Left lobe of liver (tissue), 2 donors: ENCODE measurements around the gene SLC12A2. TPM values are rescaled to one million over a fixed set of nuclear protein-coding genes. Genes with fewer than 3 reads are reported as not detected.
A peak's percentile ranks its signal among the peaks of the same experiment; 100 is the strongest.

ENCODE experiments used
- ATAC-seq: fragments of 200-7000 bp; cut with Tn5 transposase; one replicate; pipeline ENCODE4 v1.9.1; 2020; ENCODE audit warnings: mild to moderate bottlenecking, moderate library complexity
- DNase-seq: peaks from one replicate; pipeline ENCODE4 v3.0.0-alpha.2; 2020; ENCODE audit warnings: low spot score
- total RNA-seq: library from RNA; stranded (reverse); gene quantifications from one replicate; pipeline ENCODE4 v1.2.1, GENCODE V29; 2021
- donor health status: DM: no; HTN: no; CAD: no; lungs with moderate emphysema.
- donor health status: DM: no; HTN: yes; CAD: no.

The SLC12A2 gene
- total RNA-seq = 3.8 TPM

DNA sequence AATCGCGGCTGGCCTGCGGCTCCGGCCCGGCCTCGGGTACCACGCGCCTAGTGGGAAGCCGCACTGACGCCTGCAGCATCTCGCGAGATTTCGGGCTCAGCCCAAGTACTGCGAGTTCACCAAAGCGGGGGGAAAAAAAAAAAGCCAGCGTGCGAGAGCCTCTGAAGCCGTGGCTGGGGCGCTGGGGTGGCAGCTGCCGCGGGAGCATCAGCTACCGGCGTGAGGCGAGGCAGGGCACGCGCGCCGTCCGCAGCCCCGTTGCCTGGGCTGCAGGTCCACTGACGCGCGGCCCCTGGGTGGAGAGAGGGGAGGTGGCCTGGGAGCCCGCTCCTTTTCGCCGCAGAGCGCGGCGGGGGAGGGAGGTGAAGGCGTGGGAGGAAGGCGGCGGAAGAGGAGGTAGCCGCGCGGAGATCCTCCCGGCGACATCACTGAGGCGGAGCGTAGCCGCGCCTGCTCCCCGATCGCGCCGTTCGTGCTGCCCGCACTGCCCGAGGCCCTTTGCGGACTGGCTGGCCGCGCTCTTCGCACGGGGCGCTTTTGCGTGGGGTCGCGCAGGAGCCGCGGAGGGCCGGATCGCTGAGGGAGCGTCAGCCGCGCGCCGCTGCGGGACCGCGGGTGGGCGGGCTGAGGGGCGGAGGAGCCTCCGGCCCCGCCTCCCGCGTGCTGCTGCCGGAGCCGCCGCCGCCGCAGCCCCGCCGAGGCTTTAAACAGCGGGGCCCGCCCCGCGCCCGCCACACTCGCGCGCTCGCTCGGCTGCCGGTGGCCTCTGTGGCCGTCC lies at the start of gene SLC12A2:
Gene SLC12A2, plus strand, starts transcription at position 734 of the 778 bp plus-strand sequence. CDS start 189 bp downstream, outside the sequence.
- DNase-seq = peak; percentile 89
- ATAC-seq = peak; percentile 89

DNA sequence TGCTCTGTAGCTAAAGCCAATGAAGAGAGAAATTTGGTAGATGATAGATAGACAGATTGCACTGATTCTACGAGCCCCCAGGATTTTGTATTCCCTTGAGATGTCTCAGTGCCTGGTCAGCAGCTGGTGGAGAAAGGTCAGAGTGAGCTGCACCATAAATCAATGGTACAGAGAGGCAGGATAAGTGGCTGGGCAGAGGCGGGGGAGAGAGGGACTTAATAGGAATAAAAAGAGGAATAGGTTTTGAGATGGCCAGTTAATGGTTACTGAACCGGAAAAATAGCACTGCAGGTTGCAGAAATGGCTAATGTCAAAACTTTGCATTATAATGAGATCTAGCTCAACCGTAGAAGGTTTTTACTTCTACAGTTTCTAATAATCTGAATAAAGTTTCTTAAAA lies 47.9 kb upstream of the SLC12A2 start:
- DNase-seq (no peak), ATAC-seq (no peak)

DNA sequence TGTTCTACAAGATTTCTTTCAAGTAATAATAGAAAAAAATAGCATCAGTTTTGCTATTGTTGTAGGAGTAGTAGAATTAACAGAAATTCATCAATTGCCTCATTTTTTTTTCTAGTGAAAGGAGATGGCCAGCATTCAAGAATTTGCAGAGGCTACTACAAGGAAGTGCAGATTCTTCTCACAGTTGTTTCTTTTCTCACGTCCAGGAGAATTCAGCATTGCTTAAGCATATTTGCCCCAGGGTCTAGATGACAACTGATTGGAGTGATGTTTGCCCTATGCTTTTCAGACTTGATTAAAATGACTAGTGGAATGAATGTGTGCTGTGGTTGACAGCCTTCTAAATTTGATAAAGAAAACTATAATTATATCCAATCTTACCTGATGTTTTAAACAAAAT lies 46.6 kb upstream of the SLC12A2 start:
- DNase-seq = no peak

DNA sequence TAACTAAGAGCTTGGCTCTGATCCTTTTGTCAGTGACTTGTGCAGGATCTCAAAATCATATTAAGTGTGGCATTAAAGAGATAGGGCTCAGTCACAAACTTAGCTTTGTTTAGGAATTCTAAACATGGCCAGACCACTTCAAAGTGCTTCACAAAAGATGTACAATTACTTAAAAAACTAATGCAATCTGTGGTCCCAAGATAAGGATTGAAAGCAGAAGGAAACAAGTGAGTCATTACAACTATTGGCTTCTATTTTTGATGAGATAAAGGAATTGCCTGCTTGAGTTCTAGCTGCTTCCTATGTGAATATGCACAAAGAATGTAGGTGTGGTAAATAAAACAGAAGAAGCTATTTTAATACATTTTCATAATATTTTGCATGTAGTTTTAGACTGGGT lies 44.9 kb upstream of the SLC12A2 start:
- ATAC-seq = no peak
- no peak for DNase-seq

More for the DNA sequence above, 46.6 kb upstream of the SLC12A2 start:
- no peak for ATAC-seq

DNA sequence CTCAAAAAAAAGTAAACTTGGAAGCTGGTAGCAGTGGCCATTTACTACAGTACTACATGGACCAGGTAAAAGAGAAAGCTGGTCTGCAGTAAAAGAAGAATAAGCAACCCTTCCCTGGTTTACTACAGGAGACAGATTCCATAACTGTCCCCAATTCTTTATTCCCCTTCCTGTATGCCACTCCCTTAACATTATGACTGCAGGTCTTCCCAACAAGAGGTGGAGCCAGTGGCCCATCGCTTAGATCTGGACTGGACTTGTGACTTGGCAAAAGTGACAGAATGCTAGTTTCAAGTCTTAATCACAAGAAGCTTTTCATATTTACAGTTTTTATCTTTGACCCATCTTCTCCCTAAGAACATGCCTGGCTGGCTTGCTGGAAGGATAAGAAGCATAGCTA lies 42.6 kb upstream of the SLC12A2 start:
- ATAC-seq = no peak

DNA sequence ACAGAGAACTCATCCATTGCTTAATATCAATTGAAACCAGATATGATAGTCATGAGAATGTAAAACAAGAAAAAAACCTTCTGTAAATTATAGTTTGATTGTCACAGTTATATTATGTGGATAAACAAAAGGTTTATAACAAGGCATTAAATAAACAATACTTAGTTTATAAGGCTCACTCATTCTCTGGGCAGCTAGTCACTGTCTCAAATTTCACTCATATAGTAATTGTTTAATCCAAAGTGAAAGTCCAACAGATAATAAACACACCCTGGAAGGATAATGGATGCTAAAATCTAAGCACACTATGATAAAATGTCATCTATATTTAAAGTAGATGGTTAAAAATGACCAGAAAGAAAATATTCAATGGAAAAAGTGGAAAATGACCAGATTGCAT lies 30.8 kb upstream of the SLC12A2 start:
- DNase-seq (no peak), ATAC-seq (no peak)

More for the DNA sequence above, 42.6 kb upstream of the SLC12A2 start:
- DNase-seq = no peak

DNA sequence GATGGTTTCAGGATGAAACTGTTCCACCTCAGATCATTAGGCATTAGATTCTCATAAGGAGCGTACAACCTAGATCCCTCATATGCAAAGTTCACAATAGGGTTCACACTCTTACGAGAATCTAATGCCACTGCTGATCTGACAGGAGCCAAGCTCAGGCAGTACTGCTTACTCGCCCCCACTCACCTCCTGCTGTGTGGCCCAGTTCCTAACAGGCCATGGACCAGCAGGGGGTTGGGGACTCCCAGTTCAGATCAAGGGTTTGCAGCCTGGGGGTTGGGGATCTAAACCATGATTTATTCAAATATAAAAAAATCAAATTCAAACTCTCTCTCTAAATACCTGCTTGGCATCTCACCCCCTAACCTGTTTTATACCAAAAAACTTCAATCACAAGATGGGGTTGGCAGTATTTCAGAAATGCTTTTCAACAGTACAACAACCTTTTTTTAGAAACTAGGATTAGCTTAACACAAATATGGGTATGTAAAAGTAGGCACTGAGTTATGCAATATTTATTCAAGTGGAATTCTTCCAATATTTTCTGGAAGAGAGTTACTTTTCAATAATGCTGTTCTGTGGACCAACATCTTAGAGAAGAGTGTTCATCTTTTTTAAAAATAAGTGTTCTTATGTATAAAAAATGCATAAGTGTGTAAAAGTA lies 30.1 kb upstream of the SLC12A2 start:
- peak; percentile 49 for DNase-seq
- peak; percentile 83 for ATAC-seq

DNA sequence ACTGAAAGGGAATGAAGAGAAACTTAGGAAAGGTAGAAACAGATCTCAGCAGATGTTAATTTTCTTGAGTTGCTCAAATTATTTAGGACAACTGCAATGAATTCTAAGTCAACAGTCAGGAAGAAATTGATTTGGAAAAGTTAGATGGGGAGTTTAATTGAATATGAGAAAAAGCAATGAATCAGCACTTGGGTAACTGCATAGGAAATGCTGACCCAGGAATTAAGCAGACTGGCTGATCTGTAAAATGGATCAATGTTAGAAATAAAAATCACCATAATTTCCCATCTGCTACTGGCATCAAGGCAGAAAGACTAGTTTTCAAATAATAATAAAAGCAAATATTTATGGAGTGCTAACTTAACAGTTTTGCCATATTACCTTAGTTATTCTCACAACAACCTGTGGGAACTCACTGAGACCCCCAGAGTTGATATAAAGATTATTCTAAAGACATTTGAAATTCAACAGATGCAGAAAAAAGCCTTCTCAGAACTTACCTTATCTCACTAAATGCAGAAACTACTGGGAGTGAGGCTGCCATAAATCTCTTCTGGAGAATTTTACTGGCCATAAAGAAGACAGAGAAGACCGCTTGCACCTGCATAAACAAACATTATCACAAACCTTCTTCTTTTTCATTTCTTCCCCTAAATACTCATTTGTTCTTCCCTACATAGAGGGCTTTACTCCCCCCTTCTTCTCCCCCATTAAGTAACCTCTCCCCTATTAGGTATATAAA lies 22.8 kb upstream of the SLC12A2 start:
- ATAC-seq (no peak), DNase-seq (no peak)

DNA sequence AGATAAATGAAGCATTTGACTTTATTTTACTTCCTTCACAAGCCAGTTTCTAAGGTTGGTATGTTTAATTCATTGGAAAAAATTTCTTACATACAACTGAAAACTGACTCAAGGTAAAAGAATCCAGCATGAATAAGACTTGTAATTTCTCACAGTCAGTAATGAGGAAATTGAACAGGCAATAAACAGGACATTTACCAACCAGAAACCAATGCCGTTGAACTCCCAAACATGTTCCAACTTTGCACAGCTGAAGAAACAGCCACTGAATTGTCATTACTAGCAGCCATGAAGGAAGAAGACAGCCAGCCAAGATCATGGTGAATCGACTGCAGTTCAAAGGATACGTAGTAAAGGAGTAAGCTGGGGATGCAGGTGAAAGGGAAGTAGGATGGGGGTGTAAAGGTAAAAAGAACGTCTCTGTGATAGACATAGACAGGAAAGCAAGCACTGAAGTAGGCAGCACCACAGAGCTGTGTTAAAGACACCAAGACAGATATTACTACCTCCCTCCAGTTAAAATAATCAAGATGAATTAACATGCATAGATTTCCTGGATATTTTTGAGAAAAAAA lies 21.3 kb upstream of the SLC12A2 start:
- DNase-seq (no peak), ATAC-seq (no peak)

DNA sequence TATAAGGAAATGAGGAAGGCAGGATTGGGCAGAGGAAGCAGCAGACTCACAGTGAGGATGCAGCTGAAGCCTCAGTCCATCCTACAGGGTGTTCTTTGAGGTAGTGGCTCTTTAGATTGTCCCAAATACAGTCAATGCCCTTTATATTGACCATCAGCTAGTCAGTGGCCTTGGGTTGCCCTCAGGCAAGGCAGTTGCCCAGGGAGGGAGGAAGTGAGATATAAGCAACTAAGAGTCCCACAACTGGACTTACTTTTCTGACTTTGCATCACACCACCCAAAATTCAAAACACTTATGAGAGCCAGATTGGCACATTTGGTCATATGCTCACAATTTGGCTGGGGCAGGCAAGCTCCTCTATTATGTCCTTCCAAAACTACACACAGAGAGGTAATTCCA lies 9.4 kb upstream of the SLC12A2 start:
- ATAC-seq = no peak

DNA sequence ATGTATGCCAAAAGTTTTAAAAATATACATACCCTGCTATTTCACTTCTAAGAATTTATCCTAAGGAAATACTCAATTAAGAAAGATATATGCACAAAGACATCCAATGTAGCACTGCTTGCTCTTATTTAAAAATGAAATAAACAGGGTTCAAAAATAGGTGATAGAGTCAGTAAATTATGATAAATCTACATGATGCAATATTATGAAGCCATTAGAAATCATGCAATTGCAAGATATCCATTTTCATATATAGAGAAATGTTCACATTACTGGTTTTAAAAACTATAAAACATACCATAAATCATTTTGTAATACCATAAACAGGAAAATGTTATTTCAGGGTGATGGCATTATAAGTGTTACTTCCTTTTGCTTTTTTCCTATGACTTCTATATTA lies 8.6 kb upstream of the SLC12A2 start:
- ATAC-seq = no peak
- DNase-seq = no peak

More for the DNA sequence above, 9.4 kb upstream of the SLC12A2 start:
- no peak for DNase-seq

DNA sequence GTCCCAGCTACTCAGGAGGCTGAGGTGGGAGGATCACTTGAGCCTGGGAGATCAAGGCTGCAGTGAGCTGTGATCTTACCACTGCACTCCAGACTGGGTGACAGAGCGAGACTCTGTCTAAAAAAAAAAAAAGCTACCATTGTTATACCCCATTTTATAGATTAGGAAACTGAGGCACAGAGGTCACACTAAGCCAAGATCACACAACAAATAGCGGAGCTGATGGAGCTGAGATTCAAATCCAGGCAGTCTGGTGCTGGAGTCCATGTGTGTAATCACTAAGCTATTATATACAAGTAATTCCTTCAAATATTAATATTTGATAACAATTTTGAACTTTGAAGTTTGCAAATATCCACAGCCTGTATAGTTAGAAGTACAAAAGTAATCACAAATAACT lies 6.0 kb upstream of the SLC12A2 start:
- DNase-seq (no peak), ATAC-seq (no peak)

DNA sequence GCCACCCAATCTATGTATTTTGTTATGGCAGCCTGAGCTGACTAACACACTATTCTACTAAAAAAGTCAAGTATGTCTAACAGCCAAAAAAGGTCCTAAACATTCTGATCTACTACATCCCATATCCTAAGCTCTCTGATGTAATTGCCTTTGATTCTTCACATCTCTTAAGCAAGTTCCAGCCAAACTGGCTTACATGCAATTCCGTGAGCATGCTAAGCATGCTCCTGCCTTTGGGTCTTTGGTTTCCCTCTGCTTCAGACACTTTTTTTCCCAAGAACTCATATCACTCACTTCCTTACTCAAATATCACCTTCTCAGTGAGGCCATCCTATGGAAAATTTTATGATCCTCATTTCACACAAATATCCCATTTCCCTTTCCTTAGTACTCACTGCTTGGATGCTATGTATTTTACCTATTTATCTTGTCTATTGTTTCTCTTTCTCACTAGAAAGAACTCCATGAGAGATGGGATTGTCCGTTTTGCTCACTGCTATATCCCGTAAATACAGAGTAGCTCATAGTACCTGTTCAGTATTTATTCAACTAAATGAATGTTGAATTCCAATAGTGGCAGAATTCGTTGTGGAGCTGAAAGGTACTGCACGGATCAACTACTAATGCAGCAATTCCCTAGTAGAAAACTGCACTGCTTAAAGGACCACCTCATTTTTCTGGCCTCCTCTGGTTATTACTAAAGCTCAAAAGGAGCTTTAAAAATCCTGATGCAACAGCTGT lies 2.3 kb upstream of the SLC12A2 start:
- no peak for ATAC-seq
- no peak for DNase-seq

DNA sequence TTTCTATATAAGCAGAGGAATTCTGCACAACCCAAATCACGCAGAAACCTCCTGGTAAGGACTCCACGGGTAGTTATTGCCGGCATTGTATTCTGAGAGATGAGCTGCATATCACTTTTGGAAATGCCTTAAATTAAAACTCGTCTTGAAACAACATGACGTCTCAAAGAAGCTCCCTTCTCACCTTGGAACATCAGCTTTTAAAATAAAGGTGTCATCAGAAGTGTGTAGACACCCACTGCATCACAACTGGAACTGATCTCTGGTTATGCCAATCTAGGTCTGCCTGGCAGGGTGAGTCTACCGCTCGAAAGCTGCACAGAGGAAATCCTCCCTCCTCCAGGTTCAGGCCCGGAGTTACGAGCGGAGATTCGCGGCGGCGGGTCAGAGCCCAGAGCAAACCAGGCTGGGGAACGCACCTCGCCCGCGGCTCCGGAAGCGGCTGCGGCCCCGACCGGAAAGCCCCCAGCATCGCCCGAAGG lies 974 bp upstream of the SLC12A2 start:
- DNase-seq (no peak), ATAC-seq (peak; percentile 42)

DNA sequence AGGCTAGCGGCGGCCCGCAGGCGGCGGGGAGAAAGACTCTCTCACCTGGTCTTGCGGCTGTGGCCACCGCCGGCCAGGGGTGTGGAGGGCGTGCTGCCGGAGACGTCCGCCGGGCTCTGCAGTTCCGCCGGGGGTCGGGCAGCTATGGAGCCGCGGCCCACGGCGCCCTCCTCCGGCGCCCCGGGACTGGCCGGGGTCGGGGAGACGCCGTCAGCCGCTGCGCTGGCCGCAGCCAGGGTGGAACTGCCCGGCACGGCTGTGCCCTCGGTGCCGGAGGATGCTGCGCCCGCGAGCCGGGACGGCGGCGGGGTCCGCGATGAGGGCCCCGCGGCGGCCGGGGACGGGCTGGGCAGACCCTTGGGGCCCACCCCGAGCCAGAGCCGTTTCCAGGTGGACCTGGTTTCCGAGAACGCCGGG lies 253 bp downstream of the SLC12A2 start:
- ATAC-seq = peak; percentile 24
- peak; percentile 49 for DNase-seq

DNA sequence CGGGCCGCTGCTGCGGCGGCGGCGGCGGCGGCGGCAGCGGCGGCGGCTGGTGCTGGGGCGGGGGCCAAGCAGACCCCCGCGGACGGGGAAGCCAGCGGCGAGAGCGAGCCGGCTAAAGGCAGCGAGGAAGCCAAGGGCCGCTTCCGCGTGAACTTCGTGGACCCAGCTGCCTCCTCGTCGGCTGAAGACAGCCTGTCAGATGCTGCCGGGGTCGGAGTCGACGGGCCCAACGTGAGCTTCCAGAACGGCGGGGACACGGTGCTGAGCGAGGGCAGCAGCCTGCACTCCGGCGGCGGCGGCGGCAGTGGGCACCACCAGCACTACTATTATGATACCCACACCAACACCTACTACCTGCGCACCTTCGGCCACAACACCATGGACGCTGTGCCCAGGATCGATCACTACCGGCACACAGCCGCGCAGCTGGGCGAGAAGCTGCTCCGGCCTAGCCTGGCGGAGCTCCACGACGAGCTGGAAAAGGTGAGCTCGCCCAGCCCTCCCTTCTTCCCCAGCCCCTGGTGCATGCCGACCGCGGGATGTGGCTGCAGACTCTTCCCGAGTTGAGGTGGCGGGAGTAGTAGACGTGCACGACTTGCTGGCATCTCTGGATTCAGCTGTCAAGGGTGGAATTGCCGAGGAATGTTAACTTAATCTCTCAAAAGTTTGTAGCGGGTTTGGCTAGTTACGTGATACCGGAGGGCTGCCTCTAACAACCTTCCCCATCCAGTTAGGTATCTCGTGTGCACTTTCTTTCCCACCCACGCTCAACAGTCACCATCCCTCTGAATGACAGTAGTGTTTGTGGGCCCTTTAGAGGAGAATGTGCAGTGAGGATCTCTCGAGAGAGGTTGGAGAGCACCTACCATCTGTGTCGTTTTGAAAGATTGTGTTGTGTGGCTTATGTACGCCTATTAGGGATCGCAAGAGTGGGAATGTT lies 932 bp downstream of the SLC12A2 start:
- DNase-seq (peak; percentile 52), ATAC-seq (peak; percentile 6)

DNA sequence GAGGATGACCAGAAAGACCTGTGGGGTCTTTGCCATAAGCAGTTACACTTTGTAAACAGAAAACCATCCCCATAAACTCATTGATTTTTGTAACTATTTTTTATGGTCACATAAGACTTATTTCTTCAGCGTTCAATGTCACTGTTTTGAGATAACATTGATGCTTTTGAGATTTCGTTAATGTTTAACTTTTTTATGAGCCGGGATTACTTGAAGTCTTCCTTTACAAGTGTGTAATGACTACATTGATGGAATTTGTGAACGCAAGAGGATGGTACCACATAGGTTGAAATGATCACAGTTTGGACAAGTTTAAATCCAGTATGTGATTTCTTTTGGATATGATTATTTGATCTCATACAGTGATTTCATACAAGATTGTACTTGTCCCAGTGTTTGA lies 1.8 kb downstream of the SLC12A2 start:
- no peak for ATAC-seq
- no peak for DNase-seq

DNA sequence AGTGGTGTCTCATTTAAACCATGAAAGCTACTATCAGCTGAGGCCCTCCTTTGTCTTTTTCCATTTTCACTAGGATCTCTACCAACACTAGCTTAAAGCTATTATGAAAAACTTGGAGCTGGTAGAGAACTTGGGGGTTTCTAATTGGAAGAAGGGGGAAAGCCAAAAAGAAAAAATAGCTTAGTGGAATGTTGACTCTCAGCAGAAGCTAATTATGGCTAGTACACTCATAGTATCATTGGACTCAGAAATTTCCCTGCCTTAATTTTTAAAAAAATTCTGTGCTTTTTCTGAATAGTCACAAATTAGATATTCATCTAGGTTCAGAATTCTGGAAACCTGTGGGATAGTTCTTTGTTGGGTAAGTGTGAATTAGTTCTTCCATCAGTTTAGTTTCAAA lies 8.0 kb downstream of the SLC12A2 start:
- ATAC-seq = no peak
- no peak for DNase-seq

DNA sequence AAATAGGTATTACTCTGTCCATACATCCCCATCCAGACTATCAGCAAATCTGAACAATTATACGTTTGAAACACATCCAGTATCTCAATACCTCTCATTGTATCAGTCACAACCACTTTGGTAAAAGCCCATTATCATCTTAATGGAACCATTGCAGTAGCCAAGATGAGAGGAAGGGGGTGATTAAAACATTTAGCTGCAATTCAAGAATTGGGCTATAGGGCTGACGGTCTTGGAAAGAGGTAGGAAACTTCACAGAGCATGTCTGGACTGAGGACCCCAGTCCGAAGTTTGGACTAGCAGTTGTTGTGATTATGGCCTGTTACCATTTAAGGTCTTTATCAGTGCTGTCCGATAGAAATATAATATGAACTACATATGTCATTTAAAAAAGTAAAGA lies 8.6 kb downstream of the SLC12A2 start:
- ATAC-seq (no peak), DNase-seq (no peak)
